ACHN (cell line): ENCODE measurements around the gene KLF6.

ENCODE experiments used
- DNase-seq: peaks from one replicate; pipeline ENCODE4 v3.0.0-alpha.2; 2015
- in situ Hi-C: cut with HindIII; loops from 2 replicates; pipeline ENCODE4 v1.10.0; 2017; ENCODE audit warnings: low sequenced_read_pairs, low pct_ligation_motif_present, low pct_unique_long_range_greater_than_20kb

KLF6 gene

DNA sequence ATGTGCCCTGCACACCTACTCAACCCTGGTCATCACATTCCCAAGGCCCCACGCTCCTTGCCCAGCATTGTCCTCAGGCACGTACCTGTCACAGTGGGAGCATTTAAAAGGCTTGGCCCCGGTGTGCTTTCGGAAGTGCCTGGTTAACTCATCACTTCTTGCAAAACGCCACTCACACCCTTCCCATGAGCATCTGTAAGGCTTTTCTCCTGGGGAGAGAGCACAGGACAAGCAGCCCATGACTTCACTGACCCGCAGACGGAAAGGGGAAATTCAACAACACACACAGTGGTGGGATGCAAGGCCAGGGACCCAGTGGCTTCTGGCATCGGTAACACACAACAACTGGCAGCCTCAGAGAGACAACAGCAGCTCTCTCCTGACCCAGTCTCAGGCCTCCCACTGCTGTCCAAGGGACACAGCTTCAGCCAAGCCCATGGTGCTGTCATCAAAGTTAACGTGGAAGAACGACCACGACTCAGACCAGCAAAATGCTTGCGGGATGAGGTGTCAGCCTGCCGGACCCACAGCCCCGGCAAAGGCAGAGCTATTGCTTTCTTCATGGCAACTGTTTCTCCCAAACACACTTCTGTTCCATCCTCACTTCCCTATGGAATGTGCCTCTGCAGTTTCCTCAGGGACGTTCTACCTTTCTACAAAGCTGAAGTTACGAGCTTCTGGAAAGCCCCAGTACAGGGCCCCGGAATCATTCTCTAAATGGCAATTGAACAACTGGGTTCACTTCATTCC lies 4.8 kb downstream of the KLF6 start:
- in situ Hi-C loops = no loop called here
- peak; percentile 41 for DNase-seq

GRCh38 chr10:3779158-3779741 lies 5.8 kb downstream of the KLF6 start:
- no peak for DNase-seq

DNA sequence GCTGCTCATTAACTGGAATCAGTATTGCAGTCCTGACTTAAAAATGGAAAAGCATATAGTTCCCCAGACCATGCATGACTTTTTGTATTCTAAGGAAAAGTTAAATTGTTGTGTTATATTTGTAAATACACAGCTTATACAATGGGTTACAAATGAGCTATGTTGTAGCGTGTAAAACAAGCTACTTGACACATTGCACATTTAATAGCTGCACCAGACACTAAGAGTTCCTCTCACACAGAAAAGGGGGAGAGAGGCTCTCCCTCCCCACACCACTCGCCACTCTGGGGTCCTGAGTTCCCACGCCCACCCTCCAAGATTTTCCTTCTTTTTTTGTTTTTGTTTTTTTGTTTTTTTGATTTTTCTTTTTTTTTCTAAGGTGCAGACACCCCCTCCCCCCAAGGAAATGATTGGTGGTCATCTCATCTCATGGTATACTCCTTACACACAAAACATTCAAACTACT lies 6.3 kb downstream of the KLF6 start:
- in situ Hi-C loops = no loop called here
- no peak for DNase-seq

More at GRCh38 chr10:3779158-3779741, 5.8 kb downstream of the KLF6 start:
- in situ Hi-C loops = no loop called here

- no peak for DNase-seq
- in situ Hi-C loops = no loop called here
Observed at GRCh38 chr10:3777981-3778691, 6.9 kb downstream of the KLF6 start.

- DNase-seq = peak; percentile 28
- in situ Hi-C loops = no loop called here
Observed at GRCh38 chr10:3776796-3777571, 8.0 kb downstream of the KLF6 start.

GRCh38 chr10:3775696-3776551 lies 9.1 kb downstream of the KLF6 start:
- DNase-seq = peak; percentile 56
- in situ Hi-C loops = no loop called here

- in situ Hi-C loops = no loop called here
- DNase-seq = peak; percentile 74
Observed at GRCh38 chr10:3774814-3775695, 10.0 kb downstream of the KLF6 start.

DNA sequence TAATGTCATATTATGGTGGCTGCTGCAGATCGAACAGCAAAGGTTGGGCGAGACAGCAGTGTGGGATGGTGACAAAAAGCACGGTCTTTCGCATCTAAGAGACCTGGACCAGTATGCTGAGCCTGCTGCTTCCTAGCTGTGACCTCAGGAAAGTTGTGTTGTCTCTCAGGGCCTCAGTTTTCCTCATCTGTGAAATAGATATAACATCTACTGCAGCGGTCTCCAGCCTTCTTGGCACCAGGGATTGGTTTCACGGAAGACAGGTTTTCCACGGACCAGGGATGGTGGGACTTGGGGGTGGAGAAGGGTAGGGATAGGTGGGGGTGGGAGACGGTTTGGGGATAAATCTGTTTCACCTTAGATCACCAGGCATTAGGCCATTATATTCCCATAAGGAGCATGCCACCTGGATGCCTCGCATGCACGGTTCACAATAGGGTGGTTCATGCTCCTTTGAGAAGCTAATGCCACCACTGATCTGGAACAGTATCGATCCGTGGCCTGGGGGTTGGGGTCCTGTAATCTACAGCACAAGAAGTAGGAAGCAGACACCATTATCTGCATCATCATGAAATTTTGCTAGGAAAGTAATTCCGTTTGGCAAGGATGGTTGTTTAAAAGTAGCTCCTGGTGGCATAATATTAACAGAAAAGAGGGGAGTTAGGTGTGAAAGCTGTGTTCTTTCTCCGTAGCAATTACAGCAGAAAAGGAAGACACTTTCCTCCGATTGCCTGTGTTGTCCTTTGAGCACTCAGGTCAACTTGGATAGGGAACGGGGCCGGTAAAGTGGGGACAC lies 10.8 kb downstream of the KLF6 start:
- in situ Hi-C loops = no loop called here
- peak; percentile 37 for DNase-seq

GRCh38 chr10:3773460-3774017 lies 11.5 kb downstream of the KLF6 start:
- in situ Hi-C loops = no loop called here
- DNase-seq = peak; percentile 12

DNA sequence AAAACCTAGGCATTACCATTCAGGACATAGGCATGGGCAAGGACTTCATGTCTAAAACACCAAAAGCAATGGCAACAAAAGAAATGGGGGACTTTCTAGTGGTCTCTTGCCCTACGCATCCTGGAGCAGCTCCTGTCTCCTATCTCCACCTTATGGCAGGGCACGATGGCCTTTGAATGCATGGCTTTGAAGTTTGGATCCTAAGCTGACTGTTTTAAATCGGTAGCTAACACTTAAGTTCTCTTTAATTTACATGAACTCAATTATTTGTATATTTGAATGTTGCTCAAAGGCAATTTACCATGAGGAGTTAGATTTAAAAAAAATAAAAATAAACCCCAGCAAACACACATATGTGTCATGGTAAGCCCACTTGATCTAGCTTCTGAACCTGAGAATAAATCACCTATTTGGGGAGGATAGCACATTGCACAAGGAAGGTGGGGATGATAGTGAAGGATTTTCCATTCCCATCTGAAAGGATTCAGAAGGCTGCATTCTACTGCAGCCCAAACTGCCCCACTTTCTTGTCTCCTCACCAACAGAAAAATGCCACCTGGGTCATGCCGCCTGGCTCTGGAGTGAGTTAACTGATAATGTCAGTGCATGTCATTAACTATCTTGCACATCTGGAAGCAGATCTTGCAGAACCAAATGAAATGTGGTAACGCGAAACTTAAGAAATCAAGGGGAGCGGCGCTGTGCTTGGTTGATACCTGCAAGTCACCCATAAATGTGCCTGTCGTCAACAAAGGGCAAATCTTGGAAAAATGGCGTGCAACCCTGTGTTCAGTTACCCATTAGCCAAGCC lies 12.4 kb downstream of the KLF6 start:
- no peak for DNase-seq
- in situ Hi-C loops = no loop called here

DNA sequence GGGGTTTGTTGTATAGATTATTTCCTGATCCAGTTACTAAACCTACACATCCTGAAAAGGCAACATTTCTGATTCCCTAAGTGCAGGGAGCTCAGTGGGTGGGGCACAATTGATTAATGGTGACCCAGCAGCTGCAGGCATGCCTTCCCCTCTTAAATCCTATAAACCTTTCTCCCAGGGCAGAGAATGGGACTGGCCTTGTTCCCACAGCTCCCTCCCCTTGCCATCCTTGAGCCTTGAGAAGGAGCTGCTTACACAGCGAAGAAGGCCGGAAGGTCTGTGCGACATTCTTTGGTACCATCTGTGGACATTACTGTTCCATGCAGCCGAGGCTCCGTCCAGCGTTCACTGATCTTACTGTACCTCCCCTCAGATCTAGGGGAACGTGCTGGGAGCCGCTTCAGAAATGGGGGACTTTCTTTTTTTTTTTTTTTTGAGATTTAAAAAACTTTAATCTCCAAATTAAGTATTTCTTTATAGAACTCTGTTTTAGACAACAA lies 14.3 kb downstream of the KLF6 start:
- no peak for DNase-seq
- in situ Hi-C loops = no loop called here

GRCh38 chr10:3769556-3769955 lies 15.5 kb downstream of the KLF6 start:
- in situ Hi-C loops = no loop called here
- no peak for DNase-seq

DNA sequence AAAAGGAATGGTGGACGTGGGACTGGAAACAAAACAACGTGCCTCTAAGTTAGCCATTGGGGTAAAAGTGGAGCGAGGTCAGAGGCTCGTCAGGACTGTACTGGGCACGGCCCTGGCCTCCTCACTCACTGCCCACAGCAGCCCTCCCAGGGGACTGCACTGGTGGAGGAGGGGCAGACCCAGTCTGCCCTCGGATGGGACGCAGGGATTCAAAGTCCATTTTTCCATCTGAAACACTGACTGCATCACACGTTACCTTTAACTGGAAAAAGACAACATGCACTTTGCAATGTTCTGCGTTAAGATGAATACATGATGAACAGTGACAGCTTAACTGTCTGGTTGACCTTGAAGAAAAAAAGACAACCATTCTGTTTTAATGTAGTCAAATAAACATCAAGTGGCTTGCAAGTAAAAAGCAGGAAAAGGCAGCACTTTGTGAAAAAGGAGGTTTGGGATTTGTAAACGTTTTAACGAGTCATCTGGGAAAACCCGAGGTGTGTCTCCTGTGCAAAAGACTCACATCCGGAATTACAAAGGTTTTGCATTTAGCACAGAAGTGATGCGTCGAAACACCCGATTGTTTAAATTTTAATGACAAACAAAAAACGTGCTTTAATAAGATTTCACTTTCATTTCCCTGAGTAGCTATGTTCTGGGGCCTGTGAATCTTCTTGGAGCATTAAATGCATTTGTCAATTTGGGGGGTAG lies 18.8 kb downstream of the KLF6 start:
- in situ Hi-C loops = no loop called here
- peak; percentile 18 for DNase-seq

GRCh38 chr10:3765146-3765545 lies 19.9 kb downstream of the KLF6 start:
- in situ Hi-C loops = no loop called here
- DNase-seq = no peak

- no peak for DNase-seq
- in situ Hi-C loops = no loop called here
Observed at GRCh38 chr10:3764626-3765112, 20.3 kb downstream of the KLF6 start.
